ENCODE data around the gene RPL14. TPM values are rescaled to one million over a fixed set of nuclear protein-coding genes. Genes with fewer than 3 reads are reported as not detected.

RPL14 gene
- total RNA-seq, 2 experiments from 2014 or later, result 943 to 2,858 TPM

GRCh38 chr3:40452876-40453730 is 4.0 kb upstream of the RPL14 start:
- Histone ChIP-seq H3K9me2 (ENCODE audit: insufficient read depth, low read length) (no peaks in the 10 kb centered on the region), H3K36me3 (ENCODE audit: insufficient read depth, low read length) (peaks cover 8% of the 10 kb centered on the region), H3K4me2 (ENCODE audit: low read length) (peak overlapping the region; percentile 86), H4K20me1 (ENCODE audit: insufficient read depth, low read length) (peaks cover 3% of the 10 kb centered on the region; the same call in 1 of the 2 replicates), H2AFZ (ENCODE audit: low read length) (peak overlapping the region; percentile 87), H3K4me3 (ENCODE audit: low read depth, low read length, poor library complexity, severe bottlenecking) (peak overlapping the region; percentile 72), H3K4me1 (ENCODE audit: insufficient read depth, low read length, poor library complexity, severe bottlenecking) (peaks cover 26% of the 10 kb centered on the region), H3K27ac (ENCODE audit: low read depth, low read length, poor library complexity, severe bottlenecking) (peak overlapping the region; percentile 64), H3K9me3 (ENCODE audit: low read length) (no peaks in the 10 kb centered on the region), H3K79me2 (ENCODE audit: insufficient read depth, low read depth, low read length) (peaks cover 16% of the 10 kb centered on the region)
- ChIA-PET POLR2A (interaction anchor here (0.5 to 2.5 kb wide), 8 partner anchors 8 to 171 kb away, joined by 3 to 8 read pairs (median 3); partner anchors contain the start of gene ZNF621), CTCF (ENCODE audit: unreplicated experiment) (no interaction called here)
- intact Hi-C loops (cut with micrococcal nuclease; ENCODE audit: unreplicated experiment), result loop anchor here (1.0 to 10.0 kb wide), 4 partner anchors 71 to 1512 kb away; partner anchors contain the start of genes EIF1B, ULK4 and ZNF621
- no TSS peak for BruUV-seq (replicated peaks)
- DNase-seq (ENCODE audit: low spot score), result peak; percentile 98
- TF ChIP-seq EZH2phosphoT487 (IDR thresholded peaks at IDR 0.05; ENCODE audit: borderline replicate concordance, low read depth, low read length), result no peak
- TF ChIP-seq, protein P1, sequence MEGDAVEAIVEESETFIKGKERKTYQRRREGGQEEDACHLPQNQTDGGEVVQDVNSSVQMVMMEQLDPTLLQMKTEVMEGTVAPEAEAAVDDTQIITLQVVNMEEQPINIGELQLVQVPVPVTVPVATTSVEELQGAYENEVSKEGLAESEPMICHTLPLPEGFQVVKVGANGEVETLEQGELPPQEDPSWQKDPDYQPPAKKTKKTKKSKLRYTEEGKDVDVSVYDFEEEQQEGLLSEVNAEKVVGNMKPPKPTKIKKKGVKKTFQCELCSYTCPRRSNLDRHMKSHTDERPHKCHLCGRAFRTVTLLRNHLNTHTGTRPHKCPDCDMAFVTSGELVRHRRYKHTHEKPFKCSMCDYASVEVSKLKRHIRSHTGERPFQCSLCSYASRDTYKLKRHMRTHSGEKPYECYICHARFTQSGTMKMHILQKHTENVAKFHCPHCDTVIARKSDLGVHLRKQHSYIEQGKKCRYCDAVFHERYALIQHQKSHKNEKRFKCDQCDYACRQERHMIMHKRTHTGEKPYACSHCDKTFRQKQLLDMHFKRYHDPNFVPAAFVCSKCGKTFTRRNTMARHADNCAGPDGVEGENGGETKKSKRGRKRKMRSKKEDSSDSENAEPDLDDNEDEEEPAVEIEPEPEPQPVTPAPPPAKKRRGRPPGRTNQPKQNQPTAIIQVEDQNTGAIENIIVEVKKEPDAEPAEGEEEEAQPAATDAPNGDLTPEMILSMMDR (conservative IDR thresholded peaks at IDR 0.05; ENCODE audit: low read length), result no peak

DNA sequence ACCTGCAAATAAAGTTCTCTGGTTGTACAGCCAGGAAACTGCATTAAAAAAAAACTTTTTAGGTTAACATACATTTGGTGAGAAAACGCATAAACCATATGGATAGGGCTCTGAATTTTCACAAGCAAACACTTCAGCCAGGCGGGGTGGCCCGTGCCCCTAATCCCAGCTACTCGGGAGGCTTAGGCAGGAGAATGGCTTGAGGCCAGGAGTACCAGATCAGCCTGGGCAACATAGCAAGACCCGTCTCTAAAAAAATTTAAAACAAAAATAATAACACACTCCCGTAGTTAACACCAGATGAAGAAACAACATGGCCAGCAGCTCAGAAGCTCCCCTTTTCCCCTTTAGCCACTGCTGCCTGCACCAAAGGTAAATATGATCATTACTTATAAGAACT is 3.2 kb upstream of the RPL14 start:
- Histone ChIP-seq H2AFZ (ENCODE audit: low read length) (peak overlapping the region; percentile 56; the same call in 1 of the 2 replicates), H3K9me3 (ENCODE audit: low read length) (no peaks in the 10 kb centered on the region), H3K4me1 (ENCODE audit: insufficient read depth, low read length, poor library complexity, severe bottlenecking) (peaks cover 34% of the 10 kb centered on the region), H3K79me2 (ENCODE audit: insufficient read depth, low read depth, low read length) (peaks cover 25% of the 10 kb centered on the region), H3K4me2 (ENCODE audit: low read length) (peak overlapping the region; percentile 86), H3K4me3 (ENCODE audit: low read depth, low read length, poor library complexity, severe bottlenecking) (peak overlapping the region; percentile 72), H3K27ac (ENCODE audit: low read depth, low read length, poor library complexity, severe bottlenecking) (no peak overlapping the region), H4K20me1 (ENCODE audit: insufficient read depth, low read length) (peaks cover 12% of the 10 kb centered on the region), H3K36me3 (ENCODE audit: insufficient read depth, low read length) (peaks cover 17% of the 10 kb centered on the region), H3K9me2 (ENCODE audit: insufficient read depth, low read length) (no peaks in the 10 kb centered on the region)
- no peak for DNase-seq (ENCODE audit: low spot score)
- ChIA-PET POLR2A (interaction anchor here (0.8 to 2.5 kb wide), 5 partner anchors 12 to 142 kb away, joined by 3 to 7 read pairs (median 3); partner anchors contain the start of gene ZNF621), CTCF (ENCODE audit: unreplicated experiment) (no interaction called here)
- TF ChIP-seq, protein P1 (conservative IDR thresholded peaks at IDR 0.05; ENCODE audit: low read length), result 0 out of 2 replicates have a peak, but pooled peaks have one; percentile 19
- TF ChIP-seq EZH2phosphoT487 (IDR thresholded peaks at IDR 0.05; ENCODE audit: borderline replicate concordance, low read depth, low read length), result no peak
- intact Hi-C loops (cut with micrococcal nuclease; ENCODE audit: unreplicated experiment), result loop anchor here (1.0 to 10.0 kb wide), 4 partner anchors 70 to 1511 kb away; partner anchors contain the start of genes EIF1B, ULK4 and ZNF621
- BruUV-seq (replicated peaks), result no TSS peak

Data from OCI-LY7 (cell line).